Stomach (tissue), 4 donors: Measurements from ENCODE around the gene TMEM41B.

Source experiments
- CTCF ChIP-seq, 7 experiments: fragments of 450-650 bp in 4 of 7; fragments of 200-600 bp in 3 of 7; sonication (generic) in 3 of 7; IDR thresholded peaks; one replicate each; pipeline ENCODE4 v1.5.1; 2016 to 2019; ENCODE audit warnings: antibody characterized with exemption in 7 of 7, control low read depth in 2 of 7, mild to moderate bottlenecking in 1 of 7
- EP300 ChIP-seq: sonication (generic); formaldehyde crosslinking; IDR thresholded peaks from one replicate; pipeline ENCODE4 v1.6.1; 2017; ENCODE audit warnings: antibody characterized with exemption
- POLR2A ChIP-seq, 4 donors: fragments of 450-650 bp; IDR thresholded peaks; one replicate each; pipeline ENCODE4 v1.6.1; 2016; ENCODE audit warnings: antibody characterized with exemption in 4 of 4, control low read depth in 2 of 4, mild to moderate bottlenecking in 1 of 4, moderate library complexity in 1 of 4
- POLR2AphosphoS5 ChIP-seq, 3 donors: sonication (generic); formaldehyde crosslinking; IDR thresholded peaks; one replicate each; pipeline ENCODE4 v1.6.1; 2016; ENCODE audit warnings: antibody characterized with exemption in 3 of 3

- no peak for TF ChIP-seq POLR2AphosphoS5 (IDR thresholded peaks at IDR 0.05)
- TF ChIP-seq POLR2A (IDR thresholded peaks at IDR 0.05) = no peak
- no peak for TF ChIP-seq CTCF (IDR thresholded peaks at IDR 0.05)
- TF ChIP-seq EP300 = no peak
Measured at GRCh38 chr11:9247863-9248262, 66.5 kb downstream of the TMEM41B start.
